Measurements from ENCODE around the gene MYO1F. TPM values are rescaled to one million over a fixed set of nuclear protein-coding genes. Genes with fewer than 3 reads are reported as not detected.

Gene MYO1F
- total and polyA plus RNA-seq, 2 donors (not counting 1 experiment from before 2014, with no cell fraction given): 76.3 to 126 TPM

DNA sequence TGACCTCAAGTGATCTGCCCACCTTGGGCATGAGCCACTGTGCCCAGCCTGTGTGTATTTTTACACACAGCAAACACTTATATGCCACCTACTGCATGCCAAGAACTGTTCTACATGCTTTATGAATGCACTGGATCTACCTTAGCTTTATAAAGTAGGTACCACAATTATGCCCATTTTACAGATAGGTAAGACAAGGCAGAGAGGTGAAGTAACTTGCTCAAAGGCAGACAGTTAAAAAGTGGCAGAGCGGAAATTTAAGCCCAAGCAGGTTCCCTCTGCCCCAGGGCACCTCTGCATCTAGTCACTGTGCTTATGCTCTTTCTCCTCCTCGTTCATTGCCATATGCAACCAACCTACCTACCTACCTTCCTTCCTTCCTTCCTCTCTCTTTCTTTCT lies 22.8 kb upstream of the MYO1F start:
- Histone ChIP-seq H3K36me3 (replicated peaks in 1 of 2; ENCODE audit: control extremely low read depth in 1 of 2, control insufficient read depth in 1 of 2, extremely low read depth in 1 of 2, insufficient read depth in 2 of 2, low read length in 1 of 2) (no peaks in the 10 kb centered on the region), H4K20me1 (ENCODE audit: control insufficient read depth, insufficient read depth, low read length, poor library complexity, severe bottlenecking) (no peaks in the 10 kb centered on the region), H3K4me2 (replicated peaks; ENCODE audit: low read depth, low read length, poor library complexity, severe bottlenecking) (no peak overlapping the region), H3K79me2 (ENCODE audit: control insufficient read depth, insufficient read depth, low read length) (no peaks in the 10 kb centered on the region), H3K9ac (ENCODE audit: low read length) (no peak overlapping the region), H3K9me3 (ENCODE audit: control extremely low read depth in 1 of 3, control insufficient read depth in 2 of 3, insufficient read depth in 1 of 3, low read length in 2 of 3) (peaks cover 0 to 50% (median 6%) of the 10 kb centered on the region in 3 donors), H3K4me1 (ENCODE audit: control insufficient read depth in 2 of 2, insufficient read depth in 2 of 2, low read length in 2 of 2) (no peaks in the 10 kb centered on the region), H2AFZ (ENCODE audit: insufficient read depth, low read depth, low read length, poor library complexity, severe bottlenecking) (no peak overlapping the region), H3K27me3 (replicated peaks in 1 of 4; ENCODE audit: control extremely low read depth in 1 of 4, control insufficient read depth in 3 of 4, insufficient read depth in 4 of 4, low read length in 3 of 4) (peaks cover 0 to 3% (median 0%) of the 10 kb centered on the region in 4 experiments), H3K27ac (ENCODE audit: low read length in 2 of 2) (no peak overlapping the region), H3K4me3 (ENCODE audit: control extremely low read depth in 1 of 5, extremely low read depth in 1 of 5, insufficient read depth in 1 of 5, low read depth in 2 of 5, low read length in 4 of 5) (no peak overlapping the region)
- H3K9me3 Mint-ChIP-seq (ENCODE audit: insufficient read depth): no peaks in the 10 kb centered on the region
- intact Hi-C loops (cut with micrococcal nuclease): no loop called here
- no peak for ATAC-seq (ENCODE audit: low read depth)
- TF ChIP-seq, protein P1, sequence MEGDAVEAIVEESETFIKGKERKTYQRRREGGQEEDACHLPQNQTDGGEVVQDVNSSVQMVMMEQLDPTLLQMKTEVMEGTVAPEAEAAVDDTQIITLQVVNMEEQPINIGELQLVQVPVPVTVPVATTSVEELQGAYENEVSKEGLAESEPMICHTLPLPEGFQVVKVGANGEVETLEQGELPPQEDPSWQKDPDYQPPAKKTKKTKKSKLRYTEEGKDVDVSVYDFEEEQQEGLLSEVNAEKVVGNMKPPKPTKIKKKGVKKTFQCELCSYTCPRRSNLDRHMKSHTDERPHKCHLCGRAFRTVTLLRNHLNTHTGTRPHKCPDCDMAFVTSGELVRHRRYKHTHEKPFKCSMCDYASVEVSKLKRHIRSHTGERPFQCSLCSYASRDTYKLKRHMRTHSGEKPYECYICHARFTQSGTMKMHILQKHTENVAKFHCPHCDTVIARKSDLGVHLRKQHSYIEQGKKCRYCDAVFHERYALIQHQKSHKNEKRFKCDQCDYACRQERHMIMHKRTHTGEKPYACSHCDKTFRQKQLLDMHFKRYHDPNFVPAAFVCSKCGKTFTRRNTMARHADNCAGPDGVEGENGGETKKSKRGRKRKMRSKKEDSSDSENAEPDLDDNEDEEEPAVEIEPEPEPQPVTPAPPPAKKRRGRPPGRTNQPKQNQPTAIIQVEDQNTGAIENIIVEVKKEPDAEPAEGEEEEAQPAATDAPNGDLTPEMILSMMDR (IDR thresholded peaks at IDR 0.05): no peak
- no peak for TF ChIP-seq EZH2 (IDR thresholded peaks at IDR 0.05; ENCODE audit: borderline replicate concordance, insufficient read depth, low read depth, low read length, poor library complexity, severe bottlenecking)
- H3K4me3 Mint-ChIP-seq: no peak overlapping the region
- peaks cover 11% of the 10 kb centered on the region for H3K27me3 Mint-ChIP-seq
- no peak overlapping the region for H3K27ac Mint-ChIP-seq
- DNase-seq: no peak
- CTCF ChIA-PET: no interaction called here
- no peaks in the 10 kb centered on the region for H3K4me1 Mint-ChIP-seq
- POLR2A ChIA-PET: no interaction called here
- 82% methylated on average over 2 of the region's 2 CpGs for WGBS (ENCODE audit: insufficient coverage)

DNA sequence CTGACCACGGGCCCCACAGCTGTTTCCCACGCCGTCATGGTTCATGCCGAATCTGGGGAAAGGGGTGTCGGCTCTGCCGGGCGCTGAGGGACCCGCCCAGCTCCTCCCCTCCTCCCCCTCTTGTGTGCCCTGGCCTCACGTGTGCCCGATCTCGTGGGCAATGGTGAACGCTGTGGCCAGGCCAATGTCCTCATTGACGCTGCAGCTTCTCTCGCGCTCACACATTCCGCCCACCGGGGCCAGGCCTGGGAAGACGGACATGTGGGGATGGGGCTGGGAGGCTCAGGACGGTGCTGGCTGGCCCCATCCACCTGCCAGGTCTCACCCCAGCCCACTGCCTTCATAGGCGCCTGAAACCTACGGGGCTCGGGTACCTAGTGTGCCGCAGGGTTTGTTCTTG lies 18.9 kb upstream of the MYO1F start:
- intact Hi-C loops (cut with micrococcal nuclease): no loop called here
- Mint-ChIP-seq H3K4me1 (peaks cover 15% of the 10 kb centered on the region), H3K9me3 (ENCODE audit: insufficient read depth) (peaks cover 8% of the 10 kb centered on the region), H3K27me3 (peaks cover 30% of the 10 kb centered on the region), H3K27ac (no peak overlapping the region), H3K4me3 (no peak overlapping the region)
- Histone ChIP-seq H3K4me2 (replicated peaks; ENCODE audit: low read depth, low read length, poor library complexity, severe bottlenecking) (no peak overlapping the region), H3K36me3 (replicated peaks in 1 of 2; ENCODE audit: control extremely low read depth in 1 of 2, control insufficient read depth in 1 of 2, extremely low read depth in 1 of 2, insufficient read depth in 2 of 2, low read length in 1 of 2) (no peaks in the 10 kb centered on the region), H2AFZ (ENCODE audit: insufficient read depth, low read depth, low read length, poor library complexity, severe bottlenecking) (no peak overlapping the region), H3K4me3 (ENCODE audit: control extremely low read depth in 1 of 5, extremely low read depth in 1 of 5, insufficient read depth in 1 of 5, low read depth in 2 of 5, low read length in 4 of 5) (no peak overlapping the region), H3K9me3 (ENCODE audit: control extremely low read depth in 1 of 3, control insufficient read depth in 2 of 3, insufficient read depth in 1 of 3, low read length in 2 of 3) (peaks cover 0 to 62% (median 9%) of the 10 kb centered on the region in 3 donors), H4K20me1 (ENCODE audit: control insufficient read depth, insufficient read depth, low read length, poor library complexity, severe bottlenecking) (no peaks in the 10 kb centered on the region), H3K27ac (ENCODE audit: low read length in 2 of 2) (no peak overlapping the region), H3K9ac (ENCODE audit: low read length) (no peak overlapping the region), H3K4me1 (ENCODE audit: control insufficient read depth in 2 of 2, insufficient read depth in 2 of 2, low read length in 2 of 2) (peaks cover 17% of the 10 kb centered on the region in 2 donors), H3K27me3 (replicated peaks in 1 of 4; ENCODE audit: control extremely low read depth in 1 of 4, control insufficient read depth in 3 of 4, insufficient read depth in 4 of 4, low read length in 3 of 4) (peaks cover 0 to 31% (median 17%) of the 10 kb centered on the region in 4 experiments), H3K79me2 (ENCODE audit: control insufficient read depth, insufficient read depth, low read length) (no peaks in the 10 kb centered on the region)
- TF ChIP-seq, protein P1 (IDR thresholded peaks at IDR 0.05): no peak
- no peak for TF ChIP-seq EZH2 (IDR thresholded peaks at IDR 0.05; ENCODE audit: borderline replicate concordance, insufficient read depth, low read depth, low read length, poor library complexity, severe bottlenecking)
- ChIA-PET CTCF (no interaction called here), POLR2A (no interaction called here)
- no peak for DNase-seq
- WGBS (ENCODE audit: insufficient coverage): 88% methylated on average over 17 of the region's 23 CpGs
- ATAC-seq (ENCODE audit: low read depth): no peak

All from B cell (primary cell).